Mesodermal cell (in vitro differentiated cells): ENCODE data around the gene PSMB1.
"Not testable (repeated sequence)": the region's sequence is repeated elsewhere in the genome, so short reads cannot be mapped to it uniquely, and the experiment has no call there.

ENCODE experiments used
- H3K27ac ChIP-seq: 2 replicates; pipeline ENCODE4 v1.7.0; 2013; ENCODE audit warnings: mild to moderate bottlenecking, low read depth, low read length, moderate library complexity; ENCODE audit not compliant: severe bottlenecking
- H3K36me3 ChIP-seq: 2 replicates; pipeline ENCODE4 v1.7.1; 2013; ENCODE audit warnings: mild to moderate bottlenecking, low read length, moderate library complexity; ENCODE audit not compliant: control insufficient read depth, insufficient read depth
- H3K4me1 ChIP-seq: one replicate; pipeline ENCODE4 v1.7.1; 2013; ENCODE audit warnings: mild to moderate bottlenecking, low read length; ENCODE audit not compliant: insufficient read depth, control insufficient read depth, poor library complexity, severe bottlenecking
- H3K4me3 ChIP-seq: 2 replicates; pipeline ENCODE4 v1.7.0; 2013; ENCODE audit warnings: low read length, control low read depth, mild to moderate bottlenecking; ENCODE audit not compliant: insufficient read depth, poor library complexity, severe bottlenecking; ENCODE audit errors: extremely low read depth
- H3K9me3 ChIP-seq: 2 replicates; pipeline ENCODE4 v1.7.1; 2013; ENCODE audit warnings: mild to moderate bottlenecking, low read length, moderate library complexity; ENCODE audit not compliant: control insufficient read depth
- WGBS, 2 experiments: methylation state at CpG; one replicate each; pipeline ENCODE4 v1.1.5; 2013; ENCODE audit warnings: missing lambda C conversion rate in 2 of 2; ENCODE audit not compliant: insufficient coverage in 2 of 2; 5-methylcytosine and 5-hydroxymethylcytosine counted together

The PSMB1 gene

DNA sequence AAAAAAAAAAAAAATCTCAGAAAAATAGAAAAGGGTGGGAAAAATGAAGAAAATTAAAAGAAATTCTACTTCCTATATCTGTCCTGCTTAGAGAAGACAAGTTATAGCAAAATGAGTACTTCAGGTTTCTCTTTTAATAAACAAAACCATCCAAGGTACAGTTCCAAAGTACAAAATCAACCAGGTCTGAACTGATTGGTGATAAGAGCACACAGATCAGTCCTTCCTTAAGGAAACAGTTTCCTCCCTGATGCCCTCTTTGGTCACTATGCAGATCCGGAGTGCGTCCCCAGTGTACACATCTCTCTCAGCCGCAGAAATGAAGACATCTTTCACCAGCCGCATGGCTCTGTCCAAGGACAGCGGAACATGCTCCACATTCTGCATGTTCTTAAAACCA, 18.1 kb downstream of the PSMB1 start:
- H3K27ac ChIP-seq: no peak overlapping the region
- WGBS, 2 experiments: 94 to 100% methylated on average over 4 to 5 of the region's 5 CpGs

DNA sequence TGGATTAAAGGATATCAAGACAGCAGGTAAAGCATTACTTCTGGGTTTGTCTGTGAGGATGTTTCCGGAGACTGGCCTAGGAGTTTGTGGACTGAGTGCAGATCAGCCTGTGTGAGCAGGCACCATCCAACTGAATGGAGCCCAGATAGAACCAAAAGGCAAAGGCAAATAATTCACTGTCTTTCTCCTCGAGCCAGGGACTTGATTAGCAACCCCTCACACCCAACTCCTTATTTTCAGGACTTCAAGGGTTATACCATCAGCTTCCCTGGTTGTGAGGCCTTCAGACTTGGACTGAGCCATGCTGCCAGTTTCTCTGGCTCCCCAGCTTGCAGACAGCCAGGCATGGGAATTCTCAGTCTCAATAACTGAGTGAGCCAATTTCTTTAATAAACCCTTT, 19.3 kb downstream of the PSMB1 start:
- WGBS, 2 experiments: 91% methylated on average over 2 of the region's 2 CpGs; no CpG with 5 or more reads in 1 of the 2 experiments
- peaks cover 58% of the 10 kb centered on the region for H3K36me3 ChIP-seq
- H3K4me3 ChIP-seq: no peak overlapping the region
- no peak overlapping the region for H3K27ac ChIP-seq
- no peaks in the 10 kb centered on the region for H3K4me1 ChIP-seq
- no peaks in the 10 kb centered on the region for H3K9me3 ChIP-seq

More for the DNA sequence above, 18.1 kb downstream of the PSMB1 start:
- Histone ChIP-seq H3K9me3 (no peaks in the 10 kb centered on the region), H3K36me3 (peaks cover 70% of the 10 kb centered on the region), H3K4me1 (no peaks in the 10 kb centered on the region), H3K4me3 (no peak overlapping the region)

DNA sequence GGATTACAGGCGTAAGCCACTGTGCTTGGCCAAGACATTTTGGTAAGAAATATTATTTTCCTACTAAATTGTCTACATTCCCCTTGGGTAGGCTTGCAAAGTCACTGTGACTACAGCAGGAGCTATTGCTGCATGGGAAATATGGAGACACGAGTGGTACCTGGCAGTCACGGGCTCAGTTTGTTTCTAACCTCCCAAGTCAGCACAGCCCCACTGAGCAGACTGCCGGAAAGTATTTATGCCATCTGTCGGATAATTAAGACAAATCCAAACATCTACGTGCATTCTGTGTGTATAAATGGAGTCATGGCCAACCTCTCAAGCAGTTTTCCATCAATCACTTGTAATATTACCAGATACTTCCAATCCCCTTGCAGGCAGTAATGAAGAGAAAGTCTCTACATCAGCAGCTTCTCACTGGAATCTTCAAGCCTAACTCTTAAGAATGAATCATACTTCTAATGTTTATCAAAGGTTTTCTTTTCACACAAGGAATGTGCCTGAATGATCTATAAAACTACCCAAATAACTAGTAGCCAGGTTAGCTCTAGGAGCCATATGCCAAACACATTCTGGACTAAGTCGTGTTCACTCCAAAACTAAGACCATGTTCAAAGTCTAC, 20.1 kb downstream of the PSMB1 start:
- Histone ChIP-seq H3K4me1 (no peaks in the 10 kb centered on the region), H3K4me3 (no peak overlapping the region), H3K27ac (no peak overlapping the region), H3K36me3 (peaks cover 50% of the 10 kb centered on the region), H3K9me3 (no peaks in the 10 kb centered on the region)
- WGBS, 2 experiments: 94 to 100% methylated on average over 2 of the region's 7 CpGs

DNA sequence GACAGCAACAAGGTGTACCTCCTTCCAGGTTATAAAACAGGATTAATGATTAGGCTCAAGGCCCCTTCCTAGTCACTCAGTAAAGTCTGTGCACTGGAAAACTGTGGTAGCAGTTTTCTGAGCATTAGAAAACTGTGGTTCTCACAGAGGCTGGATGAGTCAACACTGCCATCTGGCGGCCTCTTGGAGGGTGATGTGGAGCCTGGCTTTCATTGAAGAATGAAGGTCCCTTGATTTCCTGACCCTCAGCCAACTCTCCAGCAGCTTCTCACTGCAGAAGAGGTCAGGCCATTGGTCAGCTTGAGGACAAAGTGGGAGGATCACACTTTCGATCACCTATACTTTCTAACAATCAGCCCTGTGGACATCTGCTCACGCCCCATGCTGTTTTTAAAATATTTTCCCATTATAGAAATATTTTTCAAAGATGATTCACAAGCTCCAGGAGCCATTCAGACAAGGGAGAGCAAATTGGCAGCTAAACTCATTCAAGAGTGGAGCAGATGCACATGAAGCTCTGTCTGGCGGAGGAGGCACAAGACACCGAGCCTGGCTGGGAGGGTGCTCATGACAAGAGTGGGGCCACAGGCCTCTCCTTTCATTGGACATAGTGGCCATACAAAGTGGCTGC, 23.2 kb downstream of the PSMB1 start:
- 54 to 62% methylated on average over 3 of the region's 5 CpGs for WGBS, 2 experiments
- H3K9me3 ChIP-seq: no peaks in the 10 kb centered on the region
- H3K4me3 ChIP-seq: no peak overlapping the region
- H3K27ac ChIP-seq: no peak overlapping the region
- peaks cover 21% of the 10 kb centered on the region for H3K36me3 ChIP-seq
- H3K4me1 ChIP-seq: no peaks in the 10 kb centered on the region

DNA sequence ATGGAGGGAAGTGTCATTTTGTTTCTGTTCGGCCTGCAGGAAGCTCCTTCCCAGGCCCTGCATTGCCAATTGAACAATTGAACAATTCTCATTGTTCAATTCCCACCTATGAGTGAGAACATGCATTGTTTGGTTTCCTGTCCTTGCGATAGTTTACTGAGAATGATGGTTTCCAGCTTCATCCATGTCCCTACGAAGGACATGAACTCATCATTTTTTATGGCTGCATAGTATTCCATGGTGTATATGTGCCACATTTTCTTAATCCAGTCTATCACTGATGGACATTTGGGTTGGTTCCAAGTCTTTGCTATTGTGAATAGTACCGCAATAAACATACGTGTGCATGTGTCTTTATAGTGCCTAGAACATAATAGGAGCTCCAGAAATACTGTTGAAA, 25.1 kb downstream of the PSMB1 start:
- H3K4me3 ChIP-seq, H3K9me3 ChIP-seq, H3K27ac ChIP-seq, H3K4me1 ChIP-seq, H3K36me3 ChIP-seq: not testable (repeated sequence)
- no CpG with 5 or more reads among the region's 5 CpGs for WGBS, 2 experiments

DNA sequence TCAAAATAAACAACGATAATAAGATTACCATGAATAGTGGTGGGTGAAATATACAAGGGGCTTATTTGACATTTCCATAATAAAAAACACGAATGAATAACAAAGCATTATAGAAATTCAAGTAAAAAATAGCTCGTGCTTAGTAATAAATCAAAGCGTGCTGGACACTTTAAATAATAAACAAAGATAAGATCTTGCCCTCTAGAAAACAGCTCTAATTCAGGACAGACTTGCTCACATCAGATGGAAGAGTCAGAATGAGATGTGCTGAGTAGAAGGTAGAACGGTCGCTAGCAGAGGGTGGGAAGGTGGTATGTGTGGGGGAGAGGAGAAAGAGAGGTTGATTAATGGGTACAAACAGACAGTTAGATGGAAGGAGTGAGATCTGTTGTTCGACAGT, 27.3 kb downstream of the PSMB1 start:
- Histone ChIP-seq H3K9me3 (no peaks in the 10 kb centered on the region), H3K36me3 (no peaks in the 10 kb centered on the region), H3K27ac (no peak overlapping the region), H3K4me1 (peaks cover 5% of the 10 kb centered on the region), H3K4me3 (no peak overlapping the region)
- 71 to 89% methylated on average over 2 to 3 of the region's 7 CpGs for WGBS, 2 experiments

DNA sequence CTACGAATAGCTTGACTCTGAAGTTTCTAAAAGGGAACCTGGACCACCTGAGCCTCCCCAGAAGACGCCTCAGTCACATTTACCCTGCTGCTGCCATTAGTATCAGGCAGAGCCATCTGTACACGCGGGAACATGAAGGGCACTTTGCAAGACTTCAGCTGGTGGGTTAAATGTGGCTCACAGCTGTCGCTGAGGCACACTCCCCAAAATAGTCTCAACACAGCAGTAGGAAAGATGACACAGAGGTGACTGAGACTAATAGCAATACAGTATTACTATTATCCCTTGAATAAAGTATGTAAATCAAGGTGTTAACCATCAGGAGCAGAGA, 29.0 kb downstream of the PSMB1 start:
- Histone ChIP-seq H3K4me1 (peaks cover 5% of the 10 kb centered on the region), H3K36me3 (no peaks in the 10 kb centered on the region), H3K27ac (no peak overlapping the region), H3K4me3 (no peak overlapping the region), H3K9me3 (no peaks in the 10 kb centered on the region)
- 93 to 95% methylated on average over 4 of the region's 5 CpGs for WGBS, 2 experiments

DNA sequence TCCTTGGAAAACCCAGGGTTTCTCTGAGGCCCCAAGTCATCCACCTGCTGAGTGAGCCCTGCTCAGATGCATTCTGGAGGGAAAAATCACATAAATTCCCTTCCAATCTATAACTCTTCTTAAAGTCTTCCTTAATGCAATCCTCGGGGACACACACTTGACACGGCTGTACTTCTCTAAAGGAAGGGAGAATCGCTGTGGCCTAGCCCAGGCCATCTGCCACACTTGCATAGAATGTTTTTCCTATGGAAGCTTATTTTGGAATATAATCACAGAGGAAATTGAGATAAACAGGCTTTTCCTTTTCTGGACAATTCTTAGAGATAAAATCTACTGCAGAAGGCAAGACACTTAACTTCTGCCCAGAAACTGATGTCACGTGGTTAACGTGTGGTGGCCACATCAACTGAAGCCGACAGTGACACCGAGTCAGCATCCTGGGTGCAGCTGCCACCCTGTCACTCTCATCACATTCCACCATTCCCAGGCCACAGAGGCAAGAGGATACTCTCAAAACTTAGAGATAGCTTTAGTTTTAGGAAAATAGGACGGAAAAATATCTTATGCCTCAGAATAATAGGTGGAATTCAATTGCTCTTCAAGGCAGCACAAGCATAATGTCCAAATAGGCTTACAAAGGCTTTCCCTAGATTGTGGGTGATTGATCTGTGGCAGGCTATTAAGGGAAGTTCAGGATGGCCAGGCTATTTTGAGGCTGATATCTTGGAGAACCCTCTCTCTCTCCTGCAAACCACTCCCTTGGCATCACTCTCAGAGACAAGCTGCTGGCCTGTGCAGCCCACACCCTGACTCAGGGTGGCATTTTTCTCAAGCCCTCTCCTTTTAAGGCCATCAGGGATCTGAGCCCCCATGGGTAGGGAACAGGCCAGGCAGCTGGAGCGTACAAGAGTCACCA, 29.6 kb downstream of the PSMB1 start:
- Histone ChIP-seq H3K4me3 (no peak overlapping the region), H3K36me3 (no peaks in the 10 kb centered on the region), H3K27ac (no peak overlapping the region), H3K4me1 (peaks cover 5% of the 10 kb centered on the region), H3K9me3 (no peaks in the 10 kb centered on the region)
- WGBS, 2 experiments: 90 to 94% methylated on average over 2 to 7 of the region's 9 CpGs

DNA sequence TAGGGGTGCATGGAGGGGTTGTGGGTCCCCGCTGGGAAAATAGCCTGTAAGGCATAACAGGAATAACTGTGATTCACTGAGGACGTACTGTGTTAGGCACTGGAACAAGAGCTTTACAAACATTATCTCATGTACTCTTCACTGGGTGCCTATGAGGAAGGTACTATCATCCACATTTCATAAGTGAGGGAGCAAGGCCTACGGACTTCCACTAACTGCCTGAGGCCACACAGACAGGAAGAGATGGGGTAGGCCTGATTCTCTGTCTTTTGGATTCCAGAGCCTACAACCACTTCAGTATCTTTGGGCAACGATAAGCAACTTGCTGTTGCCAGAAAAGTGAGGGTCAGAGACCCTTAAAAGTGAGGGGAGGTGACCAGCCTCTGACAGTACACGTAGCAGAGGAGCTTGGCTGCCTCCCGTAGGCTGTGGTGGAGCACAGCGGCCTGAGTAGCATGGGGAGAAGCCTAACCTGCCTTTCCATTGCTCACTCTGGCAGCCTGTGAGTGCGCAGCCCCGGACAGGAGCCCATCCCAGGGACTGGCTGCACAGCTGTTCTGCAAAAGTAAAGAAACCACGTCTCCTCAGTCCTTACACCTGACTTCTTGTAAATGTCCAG, 30.4 kb downstream of the PSMB1 start:
- Histone ChIP-seq H3K9me3 (no peaks in the 10 kb centered on the region), H3K36me3 (no peaks in the 10 kb centered on the region), H3K27ac (no peak overlapping the region), H3K4me1 (peaks cover 5% of the 10 kb centered on the region), H3K4me3 (no peak overlapping the region)
- 71 to 78% methylated on average over 8 to 10 of the region's 10 CpGs for WGBS, 2 experiments

DNA sequence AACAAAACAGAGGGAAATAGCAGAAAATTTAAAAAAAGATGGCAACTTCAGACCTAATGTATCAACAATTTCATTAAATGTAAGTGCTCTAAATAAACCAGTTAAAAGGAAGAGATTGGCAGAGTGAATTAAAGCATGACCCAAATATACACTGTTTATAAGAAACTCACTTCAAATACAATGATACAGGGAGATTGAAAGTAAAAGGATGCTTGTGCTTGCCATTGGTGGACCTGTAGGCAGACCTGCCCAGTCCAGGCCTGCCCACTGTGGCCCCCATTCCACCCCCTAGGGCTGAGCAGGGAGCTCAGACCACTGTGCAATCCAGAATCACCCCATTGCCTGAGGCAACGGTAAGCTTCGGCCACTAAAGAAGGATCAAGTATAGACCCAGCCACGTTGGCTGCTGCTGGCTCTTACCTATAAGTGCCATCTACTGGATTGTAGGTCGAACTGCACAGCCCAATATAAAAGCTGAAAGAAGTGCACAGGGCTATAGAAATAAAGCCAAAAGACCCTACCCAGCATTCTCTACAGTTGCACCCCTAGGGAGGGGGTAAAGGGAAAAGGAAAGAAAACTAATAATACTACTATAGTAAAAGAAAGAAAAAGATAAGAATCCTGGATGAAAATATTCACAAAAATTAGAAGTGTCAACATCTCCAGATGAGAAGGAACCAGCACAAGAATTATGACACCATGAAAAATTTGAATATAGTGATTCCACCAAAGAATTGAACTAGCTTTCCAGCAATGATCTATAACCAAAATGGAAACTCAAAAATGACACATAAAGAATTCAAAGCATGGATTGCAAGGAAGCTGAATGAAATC, 36.1 kb downstream of the PSMB1 start:
- no peak overlapping the region for H3K27ac ChIP-seq
- H3K4me3 ChIP-seq: no peak overlapping the region
- whole genome bisulfite sequencing, 2 experiments: 17% methylated on average over 3 of the region's 4 CpGs; no CpG with 5 or more reads in 1 of the 2 experiments
- H3K36me3 ChIP-seq: no peaks in the 10 kb centered on the region
- H3K4me1 ChIP-seq: no peaks in the 10 kb centered on the region
- no peaks in the 10 kb centered on the region for H3K9me3 ChIP-seq
